Epithelial cell of umbilical artery (primary cell): ENCODE data around the gene KIAA0040. TPM values are rescaled to one million over a fixed set of nuclear protein-coding genes. Genes with fewer than 3 reads are reported as not detected.

Experiments used
- total RNA-seq: library from RNA; depleted of rRNA; stranded (reverse); fragments of >200 nt; gene quantifications from 2 replicates; pipeline ENCODE4 v1.2.3, GENCODE V29; 2014

KIAA0040 gene
- 9.3 and 21.4 TPM in 2 replicates for total RNA-seq

GRCh38 chr1:175192630-175193526, at the start of gene KIAA0040:
KIAA0040 (minus strand) TSS chr1:175192776; CDS start chr1:175161013, 31,763 bp downstream.

Other genes starting within 250 kb of the KIAA0040 start
- 210 and 337 TPM in 2 replicates for gene CACYBP, start 192.8 kb downstream of the KIAA0040 start, total RNA-seq
- 26.6 and 32.8 TPM in 2 replicates for gene MRPS14, start 169.4 kb downstream of the KIAA0040 start, total RNA-seq
- gene TNN, start 124.9 kb downstream of the KIAA0040 start, total RNA-seq = not detected in 2 replicates